ENCODE results near the gene NECTIN4.
"Not testable (repeated sequence)": the region's sequence is repeated elsewhere in the genome, so short reads cannot be mapped to it uniquely, and the experiment has no call there.

NECTIN4 gene

DNA sequence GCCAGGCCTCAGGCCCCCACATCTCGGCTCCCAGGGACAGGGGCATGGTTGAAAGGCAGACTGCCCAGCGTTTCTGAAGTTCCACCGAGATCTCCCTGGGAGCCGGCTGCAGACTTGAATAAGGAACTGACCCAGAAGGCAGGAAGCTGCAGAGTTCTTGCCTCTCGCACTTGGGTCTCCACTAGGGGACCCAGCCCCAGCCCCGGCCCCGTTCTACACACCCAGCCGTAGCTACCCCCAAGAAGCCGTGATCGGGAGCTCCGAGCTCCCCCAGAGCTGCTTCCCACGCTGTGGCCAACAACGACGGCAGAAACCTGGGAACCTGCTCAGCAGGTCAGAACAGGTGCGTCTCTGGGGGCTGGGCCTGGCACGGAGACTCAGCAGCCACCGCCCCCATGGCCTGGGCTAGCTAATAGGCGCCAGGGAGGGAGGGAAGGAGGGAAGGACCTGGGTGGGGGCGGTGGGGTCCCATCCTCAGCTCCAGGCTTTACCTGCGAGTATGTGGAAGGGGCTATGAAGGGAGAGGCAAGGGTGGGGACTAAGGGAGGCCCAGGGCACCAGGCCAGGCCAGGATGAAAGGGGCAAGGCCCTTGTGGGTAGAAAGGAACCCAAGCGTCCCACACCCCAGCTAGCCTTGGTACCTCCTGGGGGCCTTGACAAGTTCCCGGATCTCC lies at the start of gene NECTIN4:
Gene NECTIN4, minus strand, starts transcription at position 308 of the 674 bp plus-strand sequence. Its CDS starts 262 bp downstream, at position 46.
- no peak for DNase-seq (ENCODE audit: low read depth in 2 of 2, low spot score in 1 of 2)

DNA sequence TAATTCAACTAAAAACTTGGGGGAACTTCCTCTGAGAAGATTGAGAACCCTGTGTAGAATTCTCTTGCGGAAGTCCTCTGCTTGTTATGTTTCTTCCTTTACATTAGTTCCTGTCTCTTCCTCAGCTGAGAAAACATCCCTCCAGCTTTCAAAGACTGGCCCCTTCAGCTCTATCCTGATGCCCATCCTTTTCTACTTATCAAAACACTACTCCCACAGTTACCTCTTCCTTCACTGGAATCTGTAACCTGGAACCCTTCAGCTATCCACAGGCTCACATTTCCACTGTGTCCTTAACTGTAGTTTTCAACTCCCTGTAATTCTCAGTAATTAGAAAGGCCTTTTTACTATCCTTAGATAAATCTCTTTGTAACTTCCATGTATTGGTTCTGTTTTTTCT lies 49.1 kb upstream of the NECTIN4 start:
- no peak for DNase-seq (ENCODE audit: low read depth in 2 of 2, low spot score in 1 of 2)

DNA sequence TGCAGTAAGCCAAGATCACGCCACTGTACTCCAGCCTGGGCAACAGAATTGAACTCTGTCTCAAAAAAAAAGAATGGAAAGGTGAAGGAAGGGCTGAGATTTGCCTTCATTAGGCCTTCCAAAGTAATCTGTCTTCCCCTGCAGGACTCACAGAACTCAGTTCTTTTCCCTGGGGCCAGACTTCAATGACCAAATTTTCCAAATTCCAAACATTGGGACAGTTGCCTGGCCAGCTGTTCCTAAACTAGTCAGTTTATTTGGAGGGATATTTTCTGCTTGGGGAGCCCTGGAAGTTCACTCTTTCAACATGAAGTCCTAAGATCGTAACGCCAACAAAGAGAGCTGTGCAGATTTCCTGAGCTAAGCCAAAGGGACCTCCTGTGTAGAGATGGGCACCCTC lies 48.5 kb upstream of the NECTIN4 start:
- DNase-seq (ENCODE audit: low read depth in 2 of 2, low spot score in 1 of 2): no peak

DNA sequence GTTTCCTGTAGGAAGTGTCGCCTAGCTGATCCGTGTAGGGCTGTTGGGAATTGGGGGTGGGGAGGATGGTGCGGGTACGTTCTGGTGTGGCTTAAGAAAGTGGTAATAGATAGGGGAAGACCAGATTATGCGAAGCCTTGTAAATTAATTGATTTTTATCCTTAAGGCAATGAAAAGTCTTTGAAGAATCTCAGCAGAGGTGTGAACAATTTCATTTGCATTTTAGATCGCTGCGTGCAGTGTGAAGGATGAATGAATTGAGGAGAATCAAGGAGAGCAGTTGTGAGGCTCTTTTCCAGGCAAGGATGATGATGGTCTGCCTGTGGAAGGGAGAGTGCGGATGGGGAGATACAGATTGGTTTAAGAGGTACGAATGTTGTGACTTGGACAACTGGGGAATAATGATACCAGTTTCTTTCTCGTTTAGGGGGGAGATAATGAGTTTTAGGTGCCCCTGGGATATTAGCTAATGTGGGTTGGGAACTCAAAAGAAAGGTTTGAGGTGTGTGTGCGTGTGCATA lies 43.9 kb upstream of the NECTIN4 start:
- no peak for DNase-seq (ENCODE audit: low read depth in 2 of 2, low spot score in 1 of 2)

DNA sequence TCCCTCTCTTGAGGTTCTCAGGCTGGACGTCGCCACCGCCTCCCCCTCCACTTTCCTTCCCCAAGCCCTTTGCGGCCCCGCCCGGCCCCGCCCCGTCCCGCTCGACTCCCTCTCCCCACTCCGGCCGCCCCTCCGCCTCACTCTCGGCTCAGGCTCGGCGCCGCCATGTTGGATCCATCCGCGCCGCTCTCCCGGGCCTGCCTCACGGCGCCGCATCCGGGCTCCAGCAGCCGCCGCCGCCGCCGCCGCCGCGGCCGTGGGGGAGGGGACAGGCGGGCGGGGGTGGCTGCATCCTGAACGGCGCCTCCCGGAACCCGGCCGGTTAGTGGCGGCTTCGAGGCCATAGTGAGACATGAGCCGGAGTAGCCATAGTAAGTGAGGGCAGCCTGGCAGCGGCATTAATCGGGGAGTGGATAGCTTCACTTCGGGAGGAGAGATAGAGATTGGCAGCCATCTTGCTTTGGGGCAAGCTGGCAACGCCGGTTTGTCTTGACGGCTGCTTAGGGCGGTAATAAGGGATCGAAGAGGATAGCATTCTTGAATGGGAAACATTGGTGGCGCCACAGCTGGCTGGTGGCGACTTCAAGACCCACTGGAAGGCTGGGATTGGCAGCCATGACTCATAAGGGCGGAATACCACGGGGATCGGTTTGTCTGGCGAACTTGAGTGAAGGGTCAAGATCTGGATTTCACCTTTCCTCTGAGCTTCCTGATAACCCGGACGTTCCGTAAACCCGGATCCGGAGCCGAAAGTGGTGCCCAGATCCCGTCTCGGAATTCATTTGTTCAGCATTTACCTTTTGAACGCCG lies 43.3 kb upstream of the NECTIN4 start, which contains the start of gene DEDD:
Gene DEDD, minus strand, starts transcription at position 258 of the 810 bp plus-strand sequence. CDS start 8,205 bp downstream, outside the sequence.
- peak; percentile 57 to 77 for DNase-seq (ENCODE audit: low read depth in 2 of 2, low spot score in 1 of 2)

DNA sequence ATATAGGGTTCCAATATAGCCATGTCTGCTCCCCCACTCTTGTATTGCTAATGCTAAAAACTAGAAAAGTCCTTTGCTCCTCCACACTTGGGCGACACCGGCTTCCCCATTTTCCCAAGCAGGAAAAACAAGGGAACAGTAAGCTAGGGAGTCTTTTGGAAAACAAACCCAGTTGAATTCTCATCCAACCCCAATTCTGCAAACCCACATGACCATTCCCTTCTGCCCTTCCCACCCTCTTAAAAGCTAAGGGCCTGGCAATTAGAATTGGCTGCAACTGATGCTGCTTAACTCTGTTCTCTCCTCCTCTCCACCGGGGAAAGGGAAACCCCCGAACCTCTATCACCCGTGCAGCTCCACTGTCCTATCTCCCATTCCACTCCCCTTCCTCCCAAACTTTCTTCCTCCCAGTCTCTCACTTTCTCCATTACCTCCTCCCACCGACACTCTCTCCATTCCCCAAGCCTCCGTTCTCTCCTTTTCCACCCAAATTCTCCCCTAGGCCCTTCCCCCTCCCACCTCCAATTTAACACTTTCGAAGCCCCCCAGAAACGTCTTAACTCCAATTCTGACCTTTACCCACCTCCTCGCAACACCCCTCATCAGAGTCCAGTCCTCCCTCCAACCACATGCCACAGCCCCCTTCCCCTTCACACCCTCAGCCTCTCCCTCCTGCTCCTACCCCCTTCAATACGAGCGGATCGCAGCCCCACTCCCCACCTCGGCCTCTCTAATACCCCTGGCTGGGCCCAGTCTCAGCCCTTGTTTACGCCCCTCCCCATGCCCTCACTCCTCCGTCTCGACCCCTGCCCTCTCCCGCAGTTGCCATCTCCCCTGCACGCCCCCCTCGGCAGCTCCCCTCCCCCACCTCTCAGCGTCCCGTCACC lies 42.4 kb upstream of the NECTIN4 start:
- DNase-seq (ENCODE audit: low read depth in 2 of 2, low spot score in 1 of 2): no peak

DNA sequence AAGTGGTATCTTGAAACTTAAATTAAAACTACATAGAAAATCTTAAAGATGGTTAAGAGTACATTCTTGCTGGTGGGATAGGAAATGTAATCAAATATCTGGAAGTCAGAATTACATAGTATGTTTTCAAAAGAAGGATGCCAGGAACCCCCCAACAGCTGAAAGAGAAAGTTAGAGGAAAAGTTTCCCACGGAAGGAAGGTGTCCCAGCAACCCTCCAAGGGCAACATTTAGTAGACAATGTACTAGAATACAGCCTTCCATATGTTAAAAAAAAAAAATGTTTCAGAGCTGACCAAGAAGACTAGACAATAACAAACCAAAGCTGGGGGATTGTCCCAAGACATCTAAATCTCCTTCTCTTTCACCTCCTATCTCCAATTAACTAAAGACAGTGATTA lies 40.9 kb upstream of the NECTIN4 start:
- no peak for DNase-seq (ENCODE audit: low read depth in 2 of 2, low spot score in 1 of 2)

DNA sequence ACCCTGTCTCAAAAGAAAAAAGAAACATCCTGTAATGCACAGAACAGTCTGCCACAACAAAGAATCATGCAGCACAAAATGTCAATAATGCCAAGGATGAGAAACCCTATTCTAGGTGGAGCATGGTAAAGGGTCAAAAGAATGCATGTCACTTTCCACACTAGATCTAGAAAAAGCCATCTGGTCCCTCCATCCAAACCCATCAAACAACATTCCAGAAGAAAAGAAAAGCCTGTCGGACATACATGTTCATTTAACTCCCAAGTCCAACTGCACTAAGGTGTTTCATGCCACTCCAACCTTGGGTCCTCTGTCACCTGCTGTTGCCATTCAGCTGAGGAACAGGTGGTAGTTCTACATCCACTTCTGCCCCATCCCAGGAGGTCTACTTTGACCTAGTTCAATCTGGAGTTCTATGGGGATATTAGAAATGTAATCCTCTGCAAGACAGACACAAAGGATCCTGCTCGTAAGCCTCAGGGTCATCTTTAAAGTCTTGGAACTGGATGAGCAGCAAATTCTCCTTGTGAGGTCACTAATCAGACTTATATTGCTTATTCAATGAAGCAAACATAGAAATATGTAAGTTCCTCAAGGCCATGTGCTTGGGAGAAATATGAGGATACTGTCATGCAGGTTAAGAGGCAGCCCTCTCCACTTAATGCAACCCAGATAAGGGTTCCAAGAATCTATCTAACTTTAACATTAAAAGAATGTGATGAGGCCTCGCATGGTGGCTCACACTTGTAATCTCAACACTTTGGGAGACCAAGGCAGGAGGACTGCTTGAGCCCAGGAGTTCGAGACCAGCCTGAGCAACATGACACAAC lies 39.4 kb upstream of the NECTIN4 start:
- DNase-seq (ENCODE audit: low read depth in 2 of 2, low spot score in 1 of 2): no peak

DNA sequence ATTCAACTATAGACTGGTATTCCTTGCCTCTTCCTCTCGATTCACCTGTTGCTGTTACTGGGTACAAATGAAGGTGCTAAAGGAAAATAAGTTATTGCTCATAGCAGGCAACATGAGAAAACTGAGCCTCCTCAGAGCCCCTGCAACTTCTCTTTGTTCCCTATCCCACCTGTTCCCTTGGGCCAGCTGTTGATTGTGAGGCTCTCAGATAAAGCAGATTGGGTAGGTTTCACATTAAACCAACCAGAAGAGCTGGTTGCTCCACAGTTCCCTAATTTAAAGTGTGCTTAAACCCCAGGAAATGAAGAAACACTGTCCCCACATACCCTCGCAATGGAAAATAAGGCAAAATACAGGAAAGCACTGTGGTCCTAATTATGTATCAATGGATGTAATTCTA lies 38.3 kb upstream of the NECTIN4 start:
- DNase-seq (ENCODE audit: low read depth in 2 of 2, low spot score in 1 of 2): no peak

DNA sequence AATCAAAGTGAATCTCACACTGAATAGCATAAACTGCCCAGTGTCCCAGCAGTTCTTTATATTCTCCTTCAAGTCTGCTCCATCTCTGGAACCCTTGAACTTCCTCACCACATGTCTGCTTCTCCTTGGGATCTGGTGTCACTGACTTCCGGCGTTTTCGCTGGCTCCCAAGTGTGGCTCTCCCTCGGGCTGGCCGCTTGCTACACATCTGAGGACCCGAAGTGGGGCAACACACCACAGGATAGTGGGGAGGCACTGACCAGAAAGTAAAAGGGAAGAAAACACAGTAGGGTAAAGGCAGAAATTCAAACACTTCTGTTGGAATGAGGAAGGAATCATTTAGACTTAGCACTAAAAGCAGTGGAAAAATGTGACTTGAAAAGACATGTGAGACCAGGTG lies 33.6 kb upstream of the NECTIN4 start:
- DNase-seq (ENCODE audit: low read depth in 2 of 2, low spot score in 1 of 2): no peak

DNA sequence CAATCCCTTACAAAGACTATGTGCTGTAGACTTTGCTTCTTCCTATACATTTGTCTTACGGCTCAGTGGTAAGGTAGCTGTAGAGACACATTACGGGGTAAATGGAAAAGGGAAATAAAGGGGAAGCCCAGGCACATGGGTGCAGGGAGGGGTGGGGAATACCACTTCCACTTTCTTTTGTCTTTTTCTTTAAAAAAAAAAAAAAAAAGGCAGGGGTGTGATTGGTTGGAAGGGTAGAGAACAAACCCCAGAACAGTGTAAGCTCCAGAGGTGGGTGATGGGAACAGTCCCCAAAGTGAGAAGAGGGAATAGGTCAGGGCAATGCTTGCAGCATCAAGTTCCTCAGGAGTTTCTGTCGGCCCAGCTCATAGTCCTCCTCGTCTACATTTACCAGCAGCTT lies 32.5 kb upstream of the NECTIN4 start:
- DNase-seq (ENCODE audit: low read depth in 2 of 2, low spot score in 1 of 2): no peak

DNA sequence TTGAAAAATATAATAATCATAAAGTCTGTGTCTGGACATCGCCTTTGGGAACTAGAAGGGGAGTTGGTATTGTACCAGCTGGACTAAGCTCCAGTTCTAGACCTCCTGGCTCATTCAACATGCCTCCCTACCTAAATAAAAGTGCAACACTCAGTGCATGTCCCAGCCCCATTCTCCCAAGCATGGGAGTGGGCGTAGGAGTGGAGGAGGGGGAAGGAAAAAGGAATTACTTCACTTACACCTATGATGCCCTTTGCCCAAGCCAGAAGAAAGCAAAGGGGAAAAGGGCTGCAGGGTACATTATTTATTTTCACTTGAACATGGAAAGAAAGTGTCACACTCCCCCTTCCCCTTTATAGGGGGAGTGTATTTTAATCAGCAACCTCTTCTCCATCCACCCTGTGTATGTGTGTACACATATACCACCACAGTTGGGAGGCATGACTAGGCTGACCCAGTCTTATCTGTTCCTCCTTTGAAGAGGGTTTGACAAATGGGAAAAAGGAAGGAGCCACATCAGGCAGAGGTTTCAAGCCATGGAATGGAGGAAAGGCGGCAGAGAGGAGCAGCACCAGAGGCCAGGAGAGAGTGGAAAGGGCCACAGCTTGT lies 31.8 kb upstream of the NECTIN4 start:
- no peak for DNase-seq (ENCODE audit: low read depth in 2 of 2, low spot score in 1 of 2)

DNA sequence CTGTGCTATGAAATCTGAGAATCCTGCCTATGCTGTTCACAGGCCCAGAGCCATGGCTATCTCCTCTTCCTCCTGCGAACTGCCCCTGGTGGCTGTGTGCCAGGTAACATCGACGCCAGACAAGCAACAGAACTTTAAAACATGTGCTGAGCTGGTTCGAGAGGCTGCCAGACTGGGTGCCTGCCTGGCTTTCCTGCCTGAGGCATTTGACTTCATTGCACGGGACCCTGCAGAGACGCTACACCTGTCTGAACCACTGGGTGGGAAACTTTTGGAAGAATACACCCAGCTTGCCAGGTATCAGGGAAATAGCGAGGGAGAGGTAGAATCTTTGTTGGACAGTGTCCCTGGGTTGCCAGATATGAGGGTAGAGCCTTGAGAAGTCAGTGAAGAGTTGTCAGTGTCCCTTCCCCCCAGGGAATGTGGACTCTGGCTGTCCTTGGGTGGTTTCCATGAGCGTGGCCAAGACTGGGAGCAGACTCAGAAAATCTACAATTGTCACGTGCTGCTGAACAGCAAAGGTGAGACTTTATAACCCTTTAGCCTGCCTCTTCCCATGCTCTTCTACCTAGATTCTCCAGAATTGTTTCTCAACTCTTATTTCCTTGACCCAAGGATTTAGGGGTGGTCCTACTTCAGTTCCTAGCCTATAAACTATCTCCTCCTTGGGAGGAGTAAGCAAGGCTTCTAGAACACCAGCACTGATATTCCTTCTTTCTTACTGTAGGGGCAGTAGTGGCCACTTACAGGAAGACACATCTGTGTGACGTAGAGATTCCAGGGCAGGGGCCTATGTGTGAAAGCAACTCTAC lies 29.9 kb upstream of the NECTIN4 start:
- peak in 1 of 2 donors; percentile 13 for DNase-seq (ENCODE audit: low read depth in 2 of 2, low spot score in 1 of 2)

DNA sequence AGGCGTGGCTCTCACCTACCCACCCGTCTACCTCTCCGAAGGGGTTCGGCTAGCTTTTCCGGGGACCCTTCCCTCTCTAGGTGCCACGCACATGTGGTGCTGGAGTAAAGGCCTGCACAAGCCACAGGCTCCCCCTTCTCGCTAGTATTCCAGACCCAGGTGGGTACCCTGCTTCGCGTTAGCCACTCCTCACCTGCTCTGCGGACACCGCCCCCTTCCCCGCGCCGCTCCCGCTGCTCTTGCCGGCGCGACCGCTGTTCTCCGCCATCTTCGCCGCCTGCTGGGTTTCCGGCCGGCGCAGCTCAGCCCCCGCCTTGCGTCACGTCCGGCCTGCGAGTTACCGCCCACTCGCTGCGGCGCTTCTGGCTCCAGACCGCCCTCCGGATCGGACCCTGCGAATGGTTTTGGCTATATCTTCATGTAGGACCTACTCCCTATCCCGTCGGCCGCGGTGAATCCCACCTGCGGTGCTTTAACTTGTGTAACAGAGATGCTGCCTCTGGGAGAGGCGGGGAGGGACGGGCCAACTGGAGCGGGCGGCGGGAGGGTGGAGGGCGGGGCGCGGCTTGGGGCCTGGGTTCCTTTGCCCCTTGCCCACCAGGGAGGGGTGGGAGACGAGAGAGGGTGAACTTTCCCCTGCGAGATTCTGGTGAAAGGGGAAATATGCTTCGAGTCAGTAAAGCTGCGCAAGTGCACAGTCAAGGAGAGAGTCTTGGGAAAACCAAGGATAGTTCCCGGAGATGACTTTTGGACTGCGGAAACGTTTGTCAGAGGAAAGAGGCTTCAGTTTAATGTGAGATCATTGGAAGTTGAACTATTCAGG lies 28.6 kb upstream of the NECTIN4 start, which contains the start of the genes NIT1 and PFDN2:
Gene NIT1, plus strand, starts transcription at position 347 of the 823 bp plus-strand sequence. Its CDS starts 72 bp downstream, at position 419.
Gene PFDN2, minus strand, starts transcription at position 279 of the 823 bp plus-strand sequence. Its CDS starts 11 bp downstream, at position 268.
- DNase-seq (ENCODE audit: low read depth in 2 of 2, low spot score in 1 of 2): peak; percentile 62 to 65

DNA sequence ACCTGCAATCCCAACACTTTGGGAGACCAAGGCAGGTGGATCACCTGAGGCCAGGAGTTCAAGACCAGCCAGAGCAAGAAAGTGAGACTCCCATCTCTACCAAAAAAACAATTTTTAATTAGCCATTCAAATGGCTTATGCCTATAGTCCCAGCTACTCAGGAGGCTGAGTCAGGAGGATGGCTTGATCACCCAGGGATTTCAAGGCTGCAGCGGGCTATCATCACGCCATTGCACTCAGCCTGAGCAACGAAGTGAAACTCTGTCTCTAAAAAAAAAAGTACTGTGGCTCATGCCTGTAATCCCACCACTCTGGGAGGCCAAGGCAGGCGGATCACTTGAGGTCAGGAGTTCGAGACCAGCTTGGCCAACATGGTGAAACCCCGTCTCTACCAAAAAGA lies 26.6 kb upstream of the NECTIN4 start:
- not testable (repeated sequence) for DNase-seq (ENCODE audit: low read depth in 2 of 2, low spot score in 1 of 2)

DNA sequence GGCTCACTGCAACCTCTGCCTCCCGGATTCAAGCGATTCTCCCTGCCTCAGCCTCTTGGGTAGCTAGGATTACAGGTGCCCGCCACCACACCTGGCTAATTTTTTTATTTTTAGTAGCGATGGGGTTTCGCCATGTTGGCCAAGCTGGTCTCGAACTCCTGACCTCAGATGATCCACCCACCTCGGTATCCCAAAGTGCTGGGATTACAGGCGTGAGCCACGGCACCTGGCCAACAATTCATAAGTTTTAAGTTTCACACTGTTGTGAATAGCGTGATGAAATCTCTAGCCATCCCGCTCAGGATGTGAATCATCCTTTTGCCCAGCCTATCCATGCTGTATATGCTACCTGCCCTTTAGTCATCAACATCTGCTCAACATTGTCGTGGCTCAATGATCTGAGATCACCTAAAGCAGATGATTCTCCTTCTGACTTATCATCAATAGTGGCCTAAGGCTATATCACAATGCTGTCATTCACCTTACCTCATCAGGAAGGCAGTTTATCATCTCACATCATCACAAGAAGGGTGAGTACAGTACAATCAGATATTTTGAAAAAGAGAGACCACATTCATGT lies 25.9 kb upstream of the NECTIN4 start:
- DNase-seq (ENCODE audit: low read depth in 2 of 2, low spot score in 1 of 2): no peak

DNA sequence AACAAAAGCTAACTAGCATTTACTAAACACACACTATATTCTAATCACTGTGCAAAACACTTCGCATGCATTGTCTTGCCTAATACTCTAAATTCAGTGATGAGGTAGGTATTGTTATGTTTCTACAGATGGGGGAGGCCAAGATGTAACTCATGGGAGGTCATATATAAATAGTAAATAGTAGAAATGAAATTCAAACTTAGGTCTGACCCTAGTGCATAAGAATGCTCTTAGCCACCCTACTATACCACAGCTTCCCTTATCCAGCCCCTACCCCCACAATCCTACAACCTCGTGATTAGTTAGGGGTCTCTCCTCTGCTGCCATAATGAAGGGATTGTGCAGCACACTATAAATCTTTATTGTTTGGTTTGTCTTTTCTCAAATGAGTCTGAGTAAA lies 25.2 kb upstream of the NECTIN4 start:
- DNase-seq (ENCODE audit: low read depth in 2 of 2, low spot score in 1 of 2): no peak

DNA sequence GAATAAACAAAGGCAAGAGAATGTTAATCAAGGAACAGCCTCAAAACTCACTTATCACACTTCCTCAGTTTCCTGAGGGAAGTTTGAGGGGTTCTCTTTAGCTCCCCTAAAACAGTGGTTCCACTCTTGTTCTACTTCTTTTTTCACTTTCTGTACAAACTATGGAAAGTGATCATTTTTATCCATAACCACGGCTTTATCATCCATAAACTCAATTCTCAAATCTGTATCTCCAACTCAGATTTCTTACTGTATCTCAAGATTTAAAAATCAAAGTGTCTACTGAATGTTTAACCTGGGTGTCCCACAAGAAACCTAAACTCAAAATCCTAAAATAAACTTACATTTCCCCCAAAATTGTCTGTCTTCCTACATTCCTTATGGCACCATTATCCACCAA lies 24.6 kb upstream of the NECTIN4 start:
- DNase-seq (ENCODE audit: low read depth in 2 of 2, low spot score in 1 of 2): no peak

Measured in stimulated activated CD8-positive, alpha-beta memory T cell treated with anti-CD3 and anti-CD28 coated beads, Interleukin-4, amount 100 ng/mL, for 1 hour (primary cell).